ENCODE results near the gene CFAP20DC. TPM values are rescaled to one million over a fixed set of nuclear protein-coding genes. Genes with fewer than 3 reads are reported as not detected.

Gene CFAP20DC
- total and polyA plus RNA-seq, 2 experiments from 2014 or later, result 7.4 to 11.4 TPM

GRCh38 chr3:59046839-59047238, 3.0 kb downstream of the CFAP20DC start (continued):
- no peak for TF ChIP-seq REST (IDR thresholded peaks at IDR 0.05; ENCODE audit: unreplicated experiment)
- TF ChIP-seq ZNF114 (CRISPR knock-in tag; IDR thresholded peaks at IDR 0.05), result no peak
- no peak for TF ChIP-seq ZNF331 (CRISPR knock-in tag; IDR thresholded peaks at IDR 0.05; ENCODE audit: low read depth)
- TF ChIP-seq POLR2AphosphoS5 (IDR thresholded peaks at IDR 0.05; ENCODE audit: low read depth), result no peak

GRCh38 chr3:59043391-59043790, 6.4 kb downstream of the CFAP20DC start:
- DNase-seq (ENCODE audit: low spot score) (no peak), ATAC-seq (no peak)
- Histone ChIP-seq H3F3A (replicated peaks; ENCODE audit: low read depth) (no peaks in the 10 kb centered on the region), H3K9me2 (ENCODE audit: insufficient read depth) (no peaks in the 10 kb centered on the region), H3K4me2 (no peak overlapping the region), H3K79me2 (replicated peaks; ENCODE audit: insufficient read depth) (no peaks in the 10 kb centered on the region), H3K4me3 (no peak overlapping the region), H2AFZ (no peak overlapping the region), H4K20me1 (replicated peaks; ENCODE audit: insufficient read depth) (no peaks in the 10 kb centered on the region), H3K27me3 (ENCODE audit: insufficient read depth) (no peaks in the 10 kb centered on the region), H3K36me3 (ENCODE audit: insufficient read depth) (no peaks in the 10 kb centered on the region), H3K27ac (ENCODE audit: low read depth) (no peak overlapping the region), H3K4me1 (ENCODE audit: insufficient read depth) (peaks cover 13% of the 10 kb centered on the region)
- no peaks in the 10 kb centered on the region for H3K36me3 Mint-ChIP-seq (ENCODE audit: low read depth)
- no peak overlapping the region for H3K4me3 Mint-ChIP-seq
- H3K27ac Mint-ChIP-seq, result no peak overlapping the region
- peaks cover 4% of the 10 kb centered on the region; the same call in 2 of the 3 replicates for H3K4me1 Mint-ChIP-seq
- no peaks in the 10 kb centered on the region for H3K27me3 Mint-ChIP-seq (ENCODE audit: insufficient read depth, low read depth, poor library complexity)
- H3K9me3 Mint-ChIP-seq, result no peaks in the 10 kb centered on the region
- no peak for TF ChIP-seq CTCF (conservative IDR thresholded peaks at IDR 0.05; ENCODE audit: low read depth in 2 of 2)
- no peak for TF ChIP-seq ETS1 (IDR thresholded peaks at IDR 0.05)
- TF ChIP-seq EZH2 (IDR thresholded peaks at IDR 0.05; ENCODE audit: low read depth, unreplicated experiment), result no peak
- TF ChIP-seq POLR2AphosphoS5 (IDR thresholded peaks at IDR 0.05; ENCODE audit: low read depth), result no peak
- no peak for TF ChIP-seq ZNF114 (CRISPR knock-in tag; IDR thresholded peaks at IDR 0.05)
- TF ChIP-seq STAT1 (IDR thresholded peaks at IDR 0.05; ENCODE audit: unreplicated experiment), result no peak
- no peak for TF ChIP-seq NANOG (IDR thresholded peaks at IDR 0.05; ENCODE audit: borderline replicate concordance)
- TF ChIP-seq ZNF462 (CRISPR knock-in tag; IDR thresholded peaks at IDR 0.05), result no peak
- TF ChIP-seq JUNB (IDR thresholded peaks at IDR 0.05; ENCODE audit: unreplicated experiment), result no peak
- no peak for TF ChIP-seq ZNF331 (CRISPR knock-in tag; IDR thresholded peaks at IDR 0.05; ENCODE audit: low read depth)
